IPS DF 6.9 (cell line): ENCODE results near the gene TARDBP.

Experiments used
- DNase-seq: peaks from one replicate; pipeline ENCODE4 v3.0.0-alpha.2; 2013; ENCODE audit warnings: low read depth, low spot score
- H3K27ac ChIP-seq: one replicate; pipeline ENCODE4 v1.5.1; 2013; ENCODE audit warnings: low read length, control low read depth
- H3K27me3 ChIP-seq: 2 replicates; pipeline ENCODE4 v1.6.1; 2013; ENCODE audit warnings: mild to moderate bottlenecking, low read length; ENCODE audit not compliant: control insufficient read depth, insufficient read depth
- H3K36me3 ChIP-seq: 2 replicates; pipeline ENCODE4 v1.6.1; 2013; ENCODE audit warnings: low read length; ENCODE audit not compliant: control insufficient read depth, insufficient read depth
- H3K4me1 ChIP-seq: 2 replicates; pipeline ENCODE4 v1.6.1; 2013; ENCODE audit warnings: low read length; ENCODE audit not compliant: control insufficient read depth, insufficient read depth
- H3K4me3 ChIP-seq: 2 replicates; pipeline ENCODE4 v1.5.1; 2013; ENCODE audit warnings: mild to moderate bottlenecking, low read length
- H3K9me3 ChIP-seq: 2 replicates; pipeline ENCODE4 v1.6.1; 2013; ENCODE audit warnings: low read length, inconsistent platforms; ENCODE audit not compliant: control insufficient read depth, insufficient read depth
- WGBS: extraction: QIAGEN DNeasy Blood & Tissue Kit; methylation state at CpG from one replicate; pipeline ENCODE4 v1.1.7; 2013; ENCODE audit warnings: mixed read lengths, missing lambda C conversion rate; ENCODE audit not compliant: insufficient read length, insufficient coverage; 5-methylcytosine and 5-hydroxymethylcytosine counted together

The TARDBP gene

DNA sequence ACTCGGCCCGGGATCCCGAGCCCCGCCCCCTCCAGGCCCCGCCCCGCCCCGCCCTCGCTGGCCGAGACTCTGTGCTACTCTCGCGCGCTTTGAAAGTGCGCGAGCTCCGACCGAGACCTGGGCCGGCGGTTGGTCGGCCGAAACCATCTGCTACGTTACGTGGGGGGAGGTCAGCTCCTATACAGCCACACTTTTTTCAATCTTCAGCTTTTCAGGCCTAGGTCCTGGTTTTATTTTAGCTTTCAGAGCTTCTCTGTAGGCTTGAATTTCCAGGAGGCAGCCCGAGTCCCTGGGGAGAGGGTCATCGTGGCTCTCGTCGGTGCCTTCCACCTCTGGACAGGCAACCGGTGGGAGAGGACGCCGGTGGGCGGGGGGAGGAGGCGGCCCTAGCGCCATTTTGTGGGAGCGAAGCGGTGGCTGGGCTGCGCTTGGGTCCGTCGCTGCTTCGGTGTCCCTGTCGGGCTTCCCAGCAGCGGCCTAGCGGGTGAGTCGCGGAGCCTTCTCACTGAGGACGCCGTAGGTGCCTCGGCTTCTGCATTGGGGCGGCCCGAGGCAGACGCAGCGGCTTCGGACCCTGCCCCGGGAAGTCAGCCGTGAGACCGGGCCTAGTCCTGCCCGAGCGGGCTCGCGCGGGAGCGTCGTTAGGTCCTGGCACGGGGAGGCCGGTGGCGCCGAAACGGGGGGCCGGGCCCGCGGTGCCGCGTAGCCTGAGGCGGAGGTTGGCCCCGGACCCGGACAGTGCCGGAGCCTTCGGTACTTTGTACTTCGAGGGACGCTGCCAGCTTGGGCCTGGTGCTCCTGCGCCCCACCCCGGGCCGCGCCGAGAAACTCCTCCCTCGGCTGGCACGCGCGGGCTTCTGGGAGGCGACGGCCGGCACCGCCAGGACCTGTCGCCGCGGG, at the start of gene TARDBP:
TSS of gene TARDBP (plus strand) at position 395 of the 900 bp plus-strand sequence. CDS start 1,074 bp downstream, outside the sequence.
- Histone ChIP-seq H3K4me1 (no peaks in the 10 kb centered on the region), H3K36me3 (peaks cover 10% of the 10 kb centered on the region; the same call in 1 of the 2 replicates), H3K27ac (no peak within 1 kb of the TSS), H3K9me3 (no peaks in the 10 kb centered on the region), H3K27me3 (no peaks in the 10 kb centered on the region), H3K4me3 (peak within 1 kb of the TSS; percentile 95)
- WGBS: no CpG with 5 or more reads among the region's 94 CpGs
- DNase-seq: peak; percentile 52

- peaks cover 10% of the 10 kb centered on the region for H3K4me1 ChIP-seq
- no peaks in the 10 kb centered on the region for H3K9me3 ChIP-seq
- no peaks in the 10 kb centered on the region for H3K36me3 ChIP-seq
- no CpG with 5 or more reads among the region's 10 CpGs for WGBS
- DNase-seq: no peak
- H3K27me3 ChIP-seq: no peaks in the 10 kb centered on the region
- H3K27ac ChIP-seq: no peak overlapping the region
- no peak overlapping the region for H3K4me3 ChIP-seq
These were observed 46.8 kb upstream of the TARDBP start for GRCh38 chr1:10965546-10966226.

GRCh38 chr1:10967090-10967489, 45.4 kb upstream of the TARDBP start:
- H3K27ac ChIP-seq: no peak overlapping the region
- no peaks in the 10 kb centered on the region for H3K36me3 ChIP-seq
- H3K4me3 ChIP-seq: no peak overlapping the region
- no peaks in the 10 kb centered on the region for H3K27me3 ChIP-seq
- no CpG with 5 or more reads among the region's 3 CpGs for WGBS
- H3K4me1 ChIP-seq: peaks cover 9% of the 10 kb centered on the region
- H3K9me3 ChIP-seq: no peaks in the 10 kb centered on the region
- no peak for DNase-seq

GRCh38 chr1:10968411-10968826, 44.0 kb upstream of the TARDBP start:
- WGBS: no CpG with 5 or more reads among the region's 13 CpGs
- H3K4me1 ChIP-seq: peaks cover 9% of the 10 kb centered on the region
- no peak overlapping the region for H3K27ac ChIP-seq
- H3K4me3 ChIP-seq: no peak overlapping the region
- H3K27me3 ChIP-seq: no peaks in the 10 kb centered on the region
- no peaks in the 10 kb centered on the region for H3K9me3 ChIP-seq
- H3K36me3 ChIP-seq: no peaks in the 10 kb centered on the region
- DNase-seq: no peak

- DNase-seq: no peak
- no peaks in the 10 kb centered on the region for H3K36me3 ChIP-seq
- peaks cover 9% of the 10 kb centered on the region for H3K4me1 ChIP-seq
- H3K27ac ChIP-seq: no peak overlapping the region
- WGBS: no CpG with 5 or more reads among the region's 14 CpGs
- H3K27me3 ChIP-seq: no peaks in the 10 kb centered on the region
- no peaks in the 10 kb centered on the region for H3K9me3 ChIP-seq
- H3K4me3 ChIP-seq: no peak overlapping the region
These were observed 43.0 kb upstream of the TARDBP start for GRCh38 chr1:10969267-10969970.

- no peaks in the 10 kb centered on the region for H3K36me3 ChIP-seq
- no peak for DNase-seq
- H3K4me1 ChIP-seq: peaks cover 9% of the 10 kb centered on the region
- WGBS: no CpG with 5 or more reads among the region's 2 CpGs
- H3K9me3 ChIP-seq: no peaks in the 10 kb centered on the region
- no peaks in the 10 kb centered on the region for H3K27me3 ChIP-seq
- no peak overlapping the region for H3K4me3 ChIP-seq
- no peak overlapping the region for H3K27ac ChIP-seq
These were observed 42.5 kb upstream of the TARDBP start for GRCh38 chr1:10969971-10970332.

GRCh38 chr1:10973552-10973951, 38.9 kb upstream of the TARDBP start:
- no CpG with 5 or more reads among the region's 10 CpGs for WGBS
- H3K27ac ChIP-seq: no peak overlapping the region
- H3K4me1 ChIP-seq: peaks cover 9% of the 10 kb centered on the region
- no peaks in the 10 kb centered on the region for H3K27me3 ChIP-seq
- no peak overlapping the region for H3K4me3 ChIP-seq
- no peaks in the 10 kb centered on the region for H3K9me3 ChIP-seq
- DNase-seq: no peak
- no peaks in the 10 kb centered on the region for H3K36me3 ChIP-seq

GRCh38 chr1:10973956-10974881, 38.2 kb upstream of the TARDBP start:
- no peaks in the 10 kb centered on the region for H3K36me3 ChIP-seq
- H3K9me3 ChIP-seq: no peaks in the 10 kb centered on the region
- WGBS: no CpG with 5 or more reads among the region's 17 CpGs
- H3K4me1 ChIP-seq: peaks cover 7% of the 10 kb centered on the region
- no peak overlapping the region for H3K4me3 ChIP-seq
- DNase-seq: no peak
- no peaks in the 10 kb centered on the region for H3K27me3 ChIP-seq
- H3K27ac ChIP-seq: no peak overlapping the region

DNA sequence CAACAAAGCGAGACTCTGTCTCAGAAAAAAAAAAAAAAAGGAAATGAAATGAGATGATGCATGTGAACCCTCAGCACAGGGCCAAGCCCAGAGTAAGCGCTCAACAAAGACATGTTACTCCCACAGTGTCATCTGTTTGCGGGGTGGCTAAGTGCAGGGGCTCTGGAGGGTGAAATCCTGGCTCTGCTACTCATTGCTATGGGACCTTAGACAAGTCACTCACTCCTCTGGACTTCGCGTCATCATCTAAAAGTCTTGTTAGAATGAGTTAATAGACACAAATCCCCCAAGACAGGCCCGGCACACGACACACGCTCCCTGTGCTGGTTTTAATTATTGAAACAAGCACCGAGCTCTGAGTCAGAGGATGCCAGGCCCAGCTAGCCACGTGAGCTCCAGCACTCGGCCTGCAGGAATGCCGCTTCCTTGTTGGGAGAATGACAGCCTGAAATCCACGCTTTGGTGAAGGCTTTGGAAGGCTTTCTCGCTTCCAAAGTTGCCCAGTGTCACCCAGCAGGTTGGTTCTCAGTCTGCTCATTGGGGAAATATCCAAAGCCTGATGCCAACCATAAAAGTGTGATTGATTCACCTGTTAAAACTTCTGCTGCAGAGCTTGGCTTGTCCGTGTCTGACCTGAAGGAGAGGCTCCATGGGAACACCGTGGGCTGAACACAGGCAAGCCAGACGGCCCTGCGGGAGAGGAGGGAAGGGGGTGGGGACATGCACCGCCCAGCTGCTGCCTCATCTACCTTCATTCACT, 36.7 kb upstream of the TARDBP start:
- peaks cover 7% of the 10 kb centered on the region for H3K4me1 ChIP-seq
- H3K9me3 ChIP-seq: no peaks in the 10 kb centered on the region
- no peaks in the 10 kb centered on the region for H3K36me3 ChIP-seq
- H3K27ac ChIP-seq: no peak overlapping the region
- no peaks in the 10 kb centered on the region for H3K27me3 ChIP-seq
- WGBS: no CpG with 5 or more reads among the region's 19 CpGs
- no peak for DNase-seq
- no peak overlapping the region for H3K4me3 ChIP-seq
